Kidney epithelial cell (primary cell): Measurements from ENCODE around the gene LYRM2. TPM values are rescaled to one million over a fixed set of nuclear protein-coding genes. Genes with fewer than 3 reads are reported as not detected.

ENCODE experiments used
- DNase-seq: peaks from one replicate; pipeline ENCODE4 v3.0.0-alpha.2; 2010; ENCODE audit warnings: low read depth
- H3K27me3 ChIP-seq: 2 replicates; pipeline ENCODE4 v1.6.0; 2011; ENCODE audit warnings: low read length; ENCODE audit not compliant: control insufficient read depth, insufficient read depth
- H3K36me3 ChIP-seq: 2 replicates; pipeline ENCODE4 v1.5.1; 2011; ENCODE audit warnings: low read length; ENCODE audit not compliant: control insufficient read depth, insufficient read depth
- H3K4me3 ChIP-seq: 2 replicates; pipeline ENCODE4 v1.5.1; 2011; ENCODE audit warnings: low read depth, mild to moderate bottlenecking, control low read depth, low read length
- total RNA-seq: library from RNA; depleted of rRNA; stranded (reverse); fragments of >200 nt; gene quantifications from 2 replicates; pipeline ENCODE4 v1.2.3, GENCODE V29; 2015
- TF ChIP-seq, protein P1 (sequence below): IDR thresholded peaks from 2 replicates; pipeline ENCODE4 v1.5.1; 2011; ENCODE audit warnings: mild to moderate bottlenecking, moderate library complexity, low read length, control low read depth, inconsistent platforms; ENCODE audit not compliant: insufficient read depth, poor library complexity, severe bottlenecking

LYRM2 gene
- total RNA-seq, 1 donor from 2014 or later = 25.7 TPM

DNA sequence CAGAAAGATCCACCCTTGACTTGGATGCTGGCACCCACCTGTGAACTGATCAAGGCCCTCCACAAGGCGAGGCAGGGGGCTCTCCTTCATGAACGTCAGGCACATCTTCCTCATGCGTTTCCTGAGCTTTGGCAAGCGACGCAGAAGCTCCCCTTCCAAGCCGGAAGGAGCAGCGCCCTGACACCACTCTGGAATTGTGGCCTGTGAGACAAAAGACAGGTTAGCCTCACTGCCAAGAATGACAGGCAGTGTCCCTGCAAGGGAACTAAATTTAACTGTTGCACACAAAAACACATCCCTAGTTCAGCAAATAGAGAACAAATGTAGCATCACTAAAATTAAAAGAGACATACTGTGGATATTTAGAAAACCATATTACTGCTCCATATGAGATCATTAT lies 42.0 kb upstream of the LYRM2 start:
- TF ChIP-seq, protein P1, sequence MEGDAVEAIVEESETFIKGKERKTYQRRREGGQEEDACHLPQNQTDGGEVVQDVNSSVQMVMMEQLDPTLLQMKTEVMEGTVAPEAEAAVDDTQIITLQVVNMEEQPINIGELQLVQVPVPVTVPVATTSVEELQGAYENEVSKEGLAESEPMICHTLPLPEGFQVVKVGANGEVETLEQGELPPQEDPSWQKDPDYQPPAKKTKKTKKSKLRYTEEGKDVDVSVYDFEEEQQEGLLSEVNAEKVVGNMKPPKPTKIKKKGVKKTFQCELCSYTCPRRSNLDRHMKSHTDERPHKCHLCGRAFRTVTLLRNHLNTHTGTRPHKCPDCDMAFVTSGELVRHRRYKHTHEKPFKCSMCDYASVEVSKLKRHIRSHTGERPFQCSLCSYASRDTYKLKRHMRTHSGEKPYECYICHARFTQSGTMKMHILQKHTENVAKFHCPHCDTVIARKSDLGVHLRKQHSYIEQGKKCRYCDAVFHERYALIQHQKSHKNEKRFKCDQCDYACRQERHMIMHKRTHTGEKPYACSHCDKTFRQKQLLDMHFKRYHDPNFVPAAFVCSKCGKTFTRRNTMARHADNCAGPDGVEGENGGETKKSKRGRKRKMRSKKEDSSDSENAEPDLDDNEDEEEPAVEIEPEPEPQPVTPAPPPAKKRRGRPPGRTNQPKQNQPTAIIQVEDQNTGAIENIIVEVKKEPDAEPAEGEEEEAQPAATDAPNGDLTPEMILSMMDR = no peak
- DNase-seq = no peak
- Histone ChIP-seq H3K36me3 (peaks cover 2% of the 10 kb centered on the region), H3K27me3 (no peaks in the 10 kb centered on the region), H3K4me3 (no peak overlapping the region)

DNA sequence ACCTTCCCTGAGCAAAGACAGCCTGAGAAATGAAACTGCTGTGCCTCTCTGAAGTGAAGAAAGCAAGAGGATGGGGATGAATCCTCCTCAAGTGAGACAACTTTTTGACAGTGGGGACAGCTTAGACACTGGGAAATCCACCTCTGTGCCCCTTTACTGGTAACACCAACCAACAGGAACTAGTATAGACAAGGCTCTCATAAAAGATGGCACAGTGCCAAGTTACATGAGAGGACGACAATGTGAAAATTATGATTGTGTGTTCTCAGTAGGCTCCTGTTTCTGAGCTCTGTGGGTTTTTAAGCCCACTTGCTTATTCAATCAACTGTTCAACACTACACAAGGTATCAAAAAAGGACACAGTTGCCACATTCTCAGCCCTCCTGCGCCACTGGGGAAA lies 41.6 kb upstream of the LYRM2 start:
- no peak for DNase-seq
- TF ChIP-seq, protein P1 = no peak
- no peaks in the 10 kb centered on the region for H3K27me3 ChIP-seq
- H3K4me3 ChIP-seq = no peak overlapping the region
- peaks cover 2% of the 10 kb centered on the region for H3K36me3 ChIP-seq

DNA sequence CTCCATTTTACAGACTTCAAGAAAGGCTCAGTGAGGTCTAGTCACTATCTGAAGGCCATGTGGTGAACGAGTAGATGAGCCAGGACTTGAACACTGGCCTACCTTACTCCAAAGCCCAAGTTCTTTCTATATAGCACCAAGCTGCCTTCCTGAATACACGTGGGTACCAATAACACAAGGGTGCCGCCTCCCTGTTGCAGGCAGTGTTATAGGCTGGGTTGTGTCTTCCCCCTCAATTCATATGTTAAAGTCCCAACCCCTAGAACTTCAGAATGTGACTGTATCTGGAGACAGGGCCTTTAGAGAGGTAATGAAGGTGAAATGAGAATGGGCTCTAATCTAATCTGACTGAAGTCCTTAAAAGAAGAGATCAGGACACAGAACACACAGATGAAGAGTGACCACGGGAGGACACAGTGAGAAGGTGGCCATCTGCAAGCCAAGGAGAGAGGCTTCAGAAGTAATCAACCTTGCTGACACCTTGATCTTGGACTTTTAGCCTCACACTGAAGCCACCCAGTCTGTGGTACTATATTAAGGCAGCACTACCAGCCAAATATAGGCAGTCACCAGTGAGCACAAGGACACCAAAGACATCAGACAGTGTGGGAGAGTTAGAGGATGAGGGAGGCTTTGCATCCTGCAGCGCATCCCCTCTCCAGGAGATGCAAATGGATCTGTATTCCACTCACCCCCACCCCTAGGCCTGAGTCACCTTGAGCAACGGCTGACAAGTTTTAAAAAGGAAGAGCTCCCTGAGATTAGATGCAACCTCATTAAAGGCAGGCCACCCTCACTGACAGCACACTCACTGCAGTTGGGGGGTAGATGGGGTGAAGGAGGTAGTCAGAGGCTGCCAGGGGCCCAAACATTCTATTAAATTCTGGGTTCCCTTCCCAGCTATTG lies 40.9 kb upstream of the LYRM2 start:
- H3K36me3 ChIP-seq = peaks cover 2% of the 10 kb centered on the region
- TF ChIP-seq, protein P1 = no peak
- no peaks in the 10 kb centered on the region for H3K27me3 ChIP-seq
- H3K4me3 ChIP-seq = no peak overlapping the region
- no peak for DNase-seq

DNA sequence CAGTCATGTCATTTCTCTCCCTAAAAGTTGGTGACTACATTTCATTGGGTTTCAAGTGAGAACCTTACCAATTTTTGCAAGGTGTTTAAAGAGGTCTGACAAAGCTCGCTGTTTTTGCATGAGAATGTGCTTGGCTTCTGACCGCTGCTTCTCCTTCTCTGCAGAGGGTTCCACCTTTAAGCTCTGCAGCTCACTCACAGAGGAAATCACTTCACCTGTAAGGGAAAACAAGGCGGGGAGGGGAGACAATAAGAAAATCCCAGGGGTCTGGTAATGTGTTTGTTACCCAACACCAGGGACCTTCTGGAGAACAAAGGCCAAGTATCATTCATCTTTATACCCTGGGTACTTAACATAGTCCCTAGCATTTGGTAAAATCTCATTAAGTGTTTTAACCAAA lies 40.0 kb upstream of the LYRM2 start:
- no peak for DNase-seq
- TF ChIP-seq, protein P1 = no peak
- peaks cover 2% of the 10 kb centered on the region for H3K36me3 ChIP-seq
- H3K4me3 ChIP-seq = no peak overlapping the region
- no peaks in the 10 kb centered on the region for H3K27me3 ChIP-seq

DNA sequence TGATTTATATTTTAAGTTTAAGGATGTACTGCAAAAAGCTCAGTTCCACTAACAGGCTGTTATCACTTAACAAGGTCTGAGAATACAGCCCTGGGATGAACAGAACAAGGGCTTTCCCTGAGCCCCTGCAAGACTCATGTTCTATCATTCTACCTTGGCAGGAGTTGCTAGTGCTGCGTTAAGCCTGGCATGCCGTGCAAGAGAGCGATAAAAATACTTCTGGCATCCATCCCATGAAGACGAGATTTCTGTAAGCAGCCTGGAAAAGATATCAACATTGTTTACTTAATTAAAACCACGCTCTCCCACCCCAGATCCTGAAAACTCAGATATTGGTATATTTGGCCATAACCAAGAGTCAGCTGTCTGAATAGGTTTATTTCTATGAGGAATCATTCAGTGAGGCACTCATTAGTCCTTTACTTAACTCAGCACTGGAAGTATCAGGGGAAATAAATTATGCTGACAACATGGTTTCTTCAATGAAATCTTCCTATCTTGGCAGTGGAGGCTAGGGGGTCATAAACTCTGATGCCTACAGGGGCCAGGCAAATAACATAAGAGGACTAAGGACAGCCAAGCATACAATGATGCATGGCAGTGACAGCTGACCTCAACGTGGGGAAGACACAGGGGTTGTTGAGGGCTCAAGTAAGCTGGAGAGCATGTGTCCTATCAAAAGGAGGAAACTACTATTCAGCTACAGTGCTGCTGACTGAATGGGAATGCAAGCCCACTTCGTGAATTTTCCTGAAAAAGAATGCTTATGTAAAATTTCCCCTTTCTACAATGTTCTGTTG lies 37.6 kb upstream of the LYRM2 start:
- Histone ChIP-seq H3K27me3 (no peaks in the 10 kb centered on the region), H3K4me3 (no peak overlapping the region), H3K36me3 (peaks cover 1% of the 10 kb centered on the region)
- no peak for DNase-seq
- TF ChIP-seq, protein P1 = no peak
